SK-N-MC (cell line): Measurements from ENCODE around the gene CLN5.
"Not testable (repeated sequence)": the region's sequence is repeated elsewhere in the genome, so short reads cannot be mapped to it uniquely, and the experiment has no call there.

ENCODE experiments used
- EZH2 ChIP-seq: fragments of 200-600 bp; sonication (generic); IDR thresholded peaks from one replicate; pipeline ENCODE4 v1.6.1; 2017; ENCODE audit warnings: antibody characterized with exemption
- POLR2AphosphoS5 ChIP-seq: IDR thresholded peaks from 2 replicates; pipeline ENCODE4 v1.6.1; 2012; ENCODE audit warnings: mild to moderate bottlenecking, low read depth, low read length, borderline replicate concordance

GRCh38 chr13:76959734-76960133, 32.1 kb upstream of the CLN5 start:
- not testable (repeated sequence) for TF ChIP-seq EZH2, POLR2AphosphoS5
